M059J (cell line): ENCODE results near the gene GLB1L3. TPM values are rescaled to one million over a fixed set of nuclear protein-coding genes. Genes with fewer than 3 reads are reported as not detected.
"Not testable (repeated sequence)": the region's sequence is repeated elsewhere in the genome, so short reads cannot be mapped to it uniquely, and the experiment has no call there.

Experiments
- DNase-seq: peaks from one replicate; pipeline ENCODE4 v3.0.0-alpha.2; 2012; ENCODE audit warnings: low read depth
- total RNA-seq: library from RNA; depleted of rRNA; stranded (reverse); fragments of >200 nt; shearing (Covaris generic); gene quantifications from 2 replicates; pipeline ENCODE4 v1.2.3, GENCODE V29; 2014

GLB1L3 gene
- total RNA-seq, 1 experiment from 2014 or later, result not detected

- DNase-seq, result peak; percentile 61
Observed at GRCh38 chr11:134252346-134253187, 23.6 kb upstream of the GLB1L3 start.

GRCh38 chr11:134253188-134253993 is 22.8 kb upstream of the GLB1L3 start, which contains the start of the genes ACAD8 and THYN1:
ACAD8 (plus strand) TSS chr11:134253568; CDS start chr11:134253601, 33 bp downstream.
THYN1 (minus strand) TSS chr11:134253352; CDS start chr11:134252882, 470 bp downstream.
- DNase-seq, result peak; percentile 94

GRCh38 chr11:134254433-134255183 is 21.6 kb upstream of the GLB1L3 start:
- DNase-seq, result no peak

GRCh38 chr11:134255184-134255561 is 21.0 kb upstream of the GLB1L3 start:
- not testable (repeated sequence) for DNase-seq

GRCh38 chr11:134257101-134257500 is 19.1 kb upstream of the GLB1L3 start:
- DNase-seq, result no peak

- no peak for DNase-seq
Observed at GRCh38 chr11:134258577-134258976, 17.6 kb upstream of the GLB1L3 start.

- no peak for DNase-seq
Observed at GRCh38 chr11:134260503-134260902, 15.7 kb upstream of the GLB1L3 start.

GRCh38 chr11:134260983-134261382 is 15.2 kb upstream of the GLB1L3 start:
- no peak for DNase-seq

- DNase-seq, result peak; percentile 22
Observed at GRCh38 chr11:134261626-134262488, 14.3 kb upstream of the GLB1L3 start.

GRCh38 chr11:134264966-134265764 is 11.0 kb upstream of the GLB1L3 start:
- no peak for DNase-seq

GRCh38 chr11:134266440-134266839 is 9.7 kb upstream of the GLB1L3 start:
- no peak for DNase-seq

- peak; percentile 81 for DNase-seq
Observed at GRCh38 chr11:134266841-134267251, 9.3 kb upstream of the GLB1L3 start.

- DNase-seq, result no peak
Observed at GRCh38 chr11:134267461-134267860, 8.7 kb upstream of the GLB1L3 start.

- DNase-seq, result no peak
Observed at GRCh38 chr11:134267966-134268365, 8.2 kb upstream of the GLB1L3 start.

- DNase-seq, result peak; percentile 28
Observed at GRCh38 chr11:134270250-134270714, 5.9 kb upstream of the GLB1L3 start.

- no peak for DNase-seq
Observed at GRCh38 chr11:134271978-134272377, 4.2 kb upstream of the GLB1L3 start.

GRCh38 chr11:134272381-134273316 is 3.5 kb upstream of the GLB1L3 start:
- DNase-seq, result no peak

GRCh38 chr11:134273317-134273712 is 2.9 kb upstream of the GLB1L3 start:
- no peak for DNase-seq

GRCh38 chr11:134275188-134275533 is 1.0 kb upstream of the GLB1L3 start:
- no peak for DNase-seq
